H1 (cell line): ENCODE data around the gene NOLC1. TPM values are rescaled to one million over a fixed set of nuclear protein-coding genes. Genes with fewer than 3 reads are reported as not detected.

Source experiments
- POU5F1 ChIP-seq: IDR thresholded peaks from 2 replicates; pipeline ENCODE4 v1.6.1; 2011; ENCODE audit warnings: low read depth, mild to moderate bottlenecking, low read length, moderate library complexity
- SP2 ChIP-seq: IDR thresholded peaks from 2 replicates; pipeline ENCODE4 v1.6.1; 2012; ENCODE audit warnings: mild to moderate bottlenecking, low read length, inconsistent platforms
- SP4 ChIP-seq: IDR thresholded peaks from 2 replicates; pipeline ENCODE4 v1.6.1; 2012; ENCODE audit warnings: low read length, inconsistent platforms
- polyA plus RNA-seq, 7 experiments: library from polyadenylated mRNA; depleted of rRNA in 3 of 7; stranded (reverse) in 5 of 7; unstranded in 2 of 7; fragments of >200 nt in 5 of 7; fragments of 200-250 nt in 2 of 7; gene quantifications; 1 replicate in 5 of 7; 2 replicates in 1 of 7; 4 replicates in 1 of 7; pipeline versions ENCODE4 v1.2.1 to v1.2.3, GENCODE V29; 2011 to 2013; ENCODE audit warnings: missing spikeins in 2 of 7, mixed read lengths in 2 of 7
- total RNA-seq: library from RNA; stranded (reverse); fragmentation: NEBNext Ultra II Directional; extraction: Animal tissue kit (Norgen Biotek cat#: 25700); gene quantifications from 2 replicates; pipeline ENCODE4 v1.2.1, GENCODE V29; 2021
- TF ChIP-seq, protein P1 (sequence below): IDR thresholded peaks from 2 replicates; pipeline ENCODE4 v1.6.1; 2011; ENCODE audit warnings: low read length, improper control_type of control experiment

Gene NOLC1
- total and polyA plus RNA-seq, 2 of the 8 experiments (the other 6 are each of a cell fraction or from before 2014, with no cell fraction given), result 86.3 to 191 TPM

DNA sequence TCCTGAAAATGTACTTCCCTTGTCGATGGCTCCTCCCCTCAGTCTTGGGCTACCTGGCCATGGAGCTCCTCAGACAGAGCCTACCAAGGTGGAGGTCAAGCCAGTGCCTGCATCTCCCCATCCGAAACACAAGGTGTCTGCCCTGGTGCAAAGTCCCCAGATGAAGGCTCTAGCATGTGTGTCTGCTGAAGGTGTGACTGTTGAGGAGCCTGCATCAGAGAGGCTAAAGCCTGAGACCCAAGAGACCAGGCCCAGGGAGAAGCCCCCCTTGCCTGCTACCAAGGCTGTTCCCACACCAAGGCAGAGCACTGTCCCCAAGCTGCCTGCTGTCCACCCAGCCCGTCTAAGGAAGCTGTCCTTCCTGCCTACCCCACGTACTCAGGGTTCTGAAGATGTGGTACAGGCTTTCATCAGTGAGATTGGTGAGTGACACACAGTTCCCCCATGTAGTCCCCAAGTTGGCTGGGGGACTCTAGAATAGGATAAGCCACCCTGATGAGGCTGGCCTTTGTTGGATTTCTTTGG lies 10.5 kb upstream of the NOLC1 start (continued):
- TF ChIP-seq SP2, result no peak
- TF ChIP-seq SP4, result no peak
- TF ChIP-seq POU5F1, result no peak
- TF ChIP-seq, protein P1, sequence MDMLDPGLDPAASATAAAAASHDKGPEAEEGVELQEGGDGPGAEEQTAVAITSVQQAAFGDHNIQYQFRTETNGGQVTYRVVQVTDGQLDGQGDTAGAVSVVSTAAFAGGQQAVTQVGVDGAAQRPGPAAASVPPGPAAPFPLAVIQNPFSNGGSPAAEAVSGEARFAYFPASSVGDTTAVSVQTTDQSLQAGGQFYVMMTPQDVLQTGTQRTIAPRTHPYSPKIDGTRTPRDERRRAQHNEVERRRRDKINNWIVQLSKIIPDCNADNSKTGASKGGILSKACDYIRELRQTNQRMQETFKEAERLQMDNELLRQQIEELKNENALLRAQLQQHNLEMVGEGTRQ, result no peak
